Measurements from ENCODE around the gene EID3. TPM values are rescaled to one million over a fixed set of nuclear protein-coding genes. Genes with fewer than 3 reads are reported as not detected.

The EID3 gene
- total and polyA plus RNA-seq, 2 donors (not counting 1 experiment from before 2014, with no cell fraction given): 2.3 to 18.0 TPM

GRCh38 chr12:104288635-104289274 lies 14.8 kb upstream of the EID3 start:
- no peak for TF ChIP-seq EZH2 (IDR thresholded peaks at IDR 0.05; ENCODE audit: low read length, missing control alignments)
- TF ChIP-seq, protein P1, sequence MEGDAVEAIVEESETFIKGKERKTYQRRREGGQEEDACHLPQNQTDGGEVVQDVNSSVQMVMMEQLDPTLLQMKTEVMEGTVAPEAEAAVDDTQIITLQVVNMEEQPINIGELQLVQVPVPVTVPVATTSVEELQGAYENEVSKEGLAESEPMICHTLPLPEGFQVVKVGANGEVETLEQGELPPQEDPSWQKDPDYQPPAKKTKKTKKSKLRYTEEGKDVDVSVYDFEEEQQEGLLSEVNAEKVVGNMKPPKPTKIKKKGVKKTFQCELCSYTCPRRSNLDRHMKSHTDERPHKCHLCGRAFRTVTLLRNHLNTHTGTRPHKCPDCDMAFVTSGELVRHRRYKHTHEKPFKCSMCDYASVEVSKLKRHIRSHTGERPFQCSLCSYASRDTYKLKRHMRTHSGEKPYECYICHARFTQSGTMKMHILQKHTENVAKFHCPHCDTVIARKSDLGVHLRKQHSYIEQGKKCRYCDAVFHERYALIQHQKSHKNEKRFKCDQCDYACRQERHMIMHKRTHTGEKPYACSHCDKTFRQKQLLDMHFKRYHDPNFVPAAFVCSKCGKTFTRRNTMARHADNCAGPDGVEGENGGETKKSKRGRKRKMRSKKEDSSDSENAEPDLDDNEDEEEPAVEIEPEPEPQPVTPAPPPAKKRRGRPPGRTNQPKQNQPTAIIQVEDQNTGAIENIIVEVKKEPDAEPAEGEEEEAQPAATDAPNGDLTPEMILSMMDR (conservative IDR thresholded peaks at IDR 0.05 in 1 of 2, IDR thresholded peaks at IDR 0.05 in 1 of 2; ENCODE audit: low read depth in 1 of 2, low read length in 2 of 2): no peak
- peak overlapping the region; percentile 95 for H3K4me2 ChIP-seq (ENCODE audit: extremely low read depth, insufficient read depth, low read length)
- H3K36me3 ChIP-seq (ENCODE audit: control insufficient read depth, insufficient read depth, low read length): peaks cover 16% of the 10 kb centered on the region
- no peak overlapping the region for H2AFZ ChIP-seq (ENCODE audit: low read length)
- DNase-seq (ENCODE audit: low read depth in 2 of 2): peak; percentile 78 to 82
- H3K9me3 ChIP-seq (ENCODE audit: control insufficient read depth, insufficient read depth, low read depth, low read length): no peaks in the 10 kb centered on the region
- peaks cover 25% of the 10 kb centered on the region for H3K4me1 ChIP-seq (ENCODE audit: control insufficient read depth, extremely low read depth, insufficient read depth, low read length)
- H4K20me1 ChIP-seq (ENCODE audit: control insufficient read depth, extremely low read depth, insufficient read depth, low read length): peaks cover 7% of the 10 kb centered on the region
- H3K27ac ChIP-seq (ENCODE audit: insufficient read depth, low read length): peak overlapping the region; percentile 100
- peak overlapping the region; percentile 97 for H3K9ac ChIP-seq (ENCODE audit: insufficient read depth, low read length)
- H3K79me2 ChIP-seq (ENCODE audit: control insufficient read depth, insufficient read depth, low read length): peaks cover 67% of the 10 kb centered on the region
- H3K27me3 ChIP-seq (ENCODE audit: control insufficient read depth, insufficient read depth, low read length): no peaks in the 10 kb centered on the region
- peak overlapping the region; percentile 65 to 91 (median 76) for H3K4me3 ChIP-seq (replicated peaks in 1 of 4; ENCODE audit: control extremely low read depth in 1 of 4, insufficient read depth in 1 of 4, low read depth in 3 of 4, low read length in 4 of 4)

GRCh38 chr12:104290320-104290719 lies 13.2 kb upstream of the EID3 start:
- no peaks in the 10 kb centered on the region for H3K27me3 ChIP-seq (ENCODE audit: control insufficient read depth, insufficient read depth, low read length)
- peak overlapping the region; percentile 65 to 91 (median 76) for H3K4me3 ChIP-seq (replicated peaks in 1 of 4; ENCODE audit: control extremely low read depth in 1 of 4, insufficient read depth in 1 of 4, low read depth in 3 of 4, low read length in 4 of 4)
- H4K20me1 ChIP-seq (ENCODE audit: control insufficient read depth, extremely low read depth, insufficient read depth, low read length): peaks cover 7% of the 10 kb centered on the region
- peak overlapping the region; percentile 1 for H3K9ac ChIP-seq (ENCODE audit: insufficient read depth, low read length)
- H3K4me1 ChIP-seq (ENCODE audit: control insufficient read depth, extremely low read depth, insufficient read depth, low read length): peaks cover 20% of the 10 kb centered on the region
- peaks cover 25% of the 10 kb centered on the region for H3K36me3 ChIP-seq (ENCODE audit: control insufficient read depth, insufficient read depth, low read length)
- H3K4me2 ChIP-seq (ENCODE audit: extremely low read depth, insufficient read depth, low read length): peak overlapping the region; percentile 95
- TF ChIP-seq EZH2 (IDR thresholded peaks at IDR 0.05; ENCODE audit: low read length, missing control alignments): no peak
- TF ChIP-seq, protein P1 (conservative IDR thresholded peaks at IDR 0.05 in 1 of 2, IDR thresholded peaks at IDR 0.05 in 1 of 2; ENCODE audit: low read depth in 1 of 2, low read length in 2 of 2): no peak
- no peak overlapping the region for H2AFZ ChIP-seq (ENCODE audit: low read length)
- peaks cover 81% of the 10 kb centered on the region for H3K79me2 ChIP-seq (ENCODE audit: control insufficient read depth, insufficient read depth, low read length)
- no peak for DNase-seq (ENCODE audit: low read depth in 2 of 2)
- no peaks in the 10 kb centered on the region for H3K9me3 ChIP-seq (ENCODE audit: control insufficient read depth, insufficient read depth, low read depth, low read length)
- no peak overlapping the region for H3K27ac ChIP-seq (ENCODE audit: insufficient read depth, low read length)

DNA sequence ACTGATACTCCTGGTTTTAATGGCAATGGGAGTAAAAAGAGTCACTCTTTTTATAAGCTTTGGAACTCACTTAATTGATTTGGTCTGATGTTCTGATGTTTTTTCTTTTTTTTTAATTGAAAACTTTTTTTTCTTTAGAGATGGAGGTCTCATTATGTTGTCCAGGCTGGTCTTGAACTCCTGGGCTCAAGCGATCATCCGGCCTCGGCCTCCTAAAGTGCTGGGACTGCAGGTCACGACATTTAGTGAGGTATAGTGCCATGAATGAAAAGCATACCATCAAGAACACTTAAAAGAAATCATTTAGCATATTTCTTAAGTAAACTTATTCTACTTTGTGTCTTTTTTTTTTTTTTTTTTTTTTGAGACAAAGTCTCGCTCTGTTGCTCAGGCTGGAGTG lies 12.7 kb upstream of the EID3 start:
- peak overlapping the region in 2 of 4 experiments; percentile 33 to 65 for H3K4me3 ChIP-seq (replicated peaks in 1 of 4; ENCODE audit: control extremely low read depth in 1 of 4, insufficient read depth in 1 of 4, low read depth in 3 of 4, low read length in 4 of 4)

More for the DNA sequence above, 12.7 kb upstream of the EID3 start:
- no peaks in the 10 kb centered on the region for H3K27me3 ChIP-seq (ENCODE audit: control insufficient read depth, insufficient read depth, low read length)
- no peaks in the 10 kb centered on the region for H3K9me3 ChIP-seq (ENCODE audit: control insufficient read depth, insufficient read depth, low read depth, low read length)
- peaks cover 26% of the 10 kb centered on the region for H3K36me3 ChIP-seq (ENCODE audit: control insufficient read depth, insufficient read depth, low read length)
- H3K4me2 ChIP-seq (ENCODE audit: extremely low read depth, insufficient read depth, low read length): peak overlapping the region; percentile 54
- H4K20me1 ChIP-seq (ENCODE audit: control insufficient read depth, extremely low read depth, insufficient read depth, low read length): peaks cover 7% of the 10 kb centered on the region
- H3K27ac ChIP-seq (ENCODE audit: insufficient read depth, low read length): no peak overlapping the region
- H3K79me2 ChIP-seq (ENCODE audit: control insufficient read depth, insufficient read depth, low read length): peaks cover 87% of the 10 kb centered on the region
- H3K9ac ChIP-seq (ENCODE audit: insufficient read depth, low read length): no peak overlapping the region
- peaks cover 16% of the 10 kb centered on the region for H3K4me1 ChIP-seq (ENCODE audit: control insufficient read depth, extremely low read depth, insufficient read depth, low read length)
- H2AFZ ChIP-seq (ENCODE audit: low read length): no peak overlapping the region
- no peak for TF ChIP-seq EZH2 (IDR thresholded peaks at IDR 0.05; ENCODE audit: low read length, missing control alignments)
- TF ChIP-seq, protein P1 (conservative IDR thresholded peaks at IDR 0.05 in 1 of 2, IDR thresholded peaks at IDR 0.05 in 1 of 2; ENCODE audit: low read depth in 1 of 2, low read length in 2 of 2): no peak
- DNase-seq (ENCODE audit: low read depth in 2 of 2): no peak

All from fibroblast of lung (primary cell).